Activated CD8-positive, alpha-beta memory T cell treated with anti-CD3 and anti-CD28 coated beads for 4 hours (primary cell): Measurements from ENCODE around the gene TPH1.

Experiments used
- DNase-seq, 2 donors: peaks; one replicate each; pipeline ENCODE4 v3.0.0-alpha.2; 2020; ENCODE audit warnings: low read depth in 2 of 2

Gene TPH1

GRCh38 chr11:18046116-18046777 is at the start of gene TPH1:
TPH1 (minus strand) TSS chr11:18046269; CDS start chr11:18040762, 5,507 bp downstream.
- no peak for DNase-seq

GRCh38 chr11:18093959-18094358 is 47.9 kb upstream of the TPH1 start:
- no peak for DNase-seq

GRCh38 chr11:18091731-18092130 is 45.7 kb upstream of the TPH1 start:
- DNase-seq, result no peak

- DNase-seq, result no peak
Observed at GRCh38 chr11:18088966-18089365, 42.9 kb upstream of the TPH1 start.

GRCh38 chr11:18088366-18088765 is 42.3 kb upstream of the TPH1 start:
- no peak for DNase-seq

GRCh38 chr11:18081551-18081950 is 35.5 kb upstream of the TPH1 start:
- DNase-seq, result no peak

- no peak for DNase-seq
Observed at GRCh38 chr11:18080451-18080850, 34.4 kb upstream of the TPH1 start.

GRCh38 chr11:18078909-18079308 is 32.8 kb upstream of the TPH1 start:
- no peak for DNase-seq

GRCh38 chr11:18075444-18075843 is 29.4 kb upstream of the TPH1 start:
- DNase-seq, result no peak

- no peak for DNase-seq
Observed at GRCh38 chr11:18071098-18071705, 25.1 kb upstream of the TPH1 start.

- no peak for DNase-seq
Observed at GRCh38 chr11:18067372-18067771, 21.3 kb upstream of the TPH1 start.

GRCh38 chr11:18066626-18067025 is 20.6 kb upstream of the TPH1 start:
- no peak for DNase-seq

GRCh38 chr11:18065572-18065971 is 19.5 kb upstream of the TPH1 start:
- DNase-seq, result no peak

- DNase-seq, result no peak
Observed at GRCh38 chr11:18064450-18065054, 18.5 kb upstream of the TPH1 start.

GRCh38 chr11:18063862-18064434 is 17.9 kb upstream of the TPH1 start:
- DNase-seq, result no peak

- DNase-seq, result no peak
Observed at GRCh38 chr11:18063125-18063524, 17.1 kb upstream of the TPH1 start.

- DNase-seq, result no peak
Observed at GRCh38 chr11:18061351-18061750, 15.3 kb upstream of the TPH1 start.

GRCh38 chr11:18056561-18057181 is 10.6 kb upstream of the TPH1 start:
- DNase-seq, result no peak

- DNase-seq, result no peak
Observed at GRCh38 chr11:18054511-18055103, 8.5 kb upstream of the TPH1 start.

GRCh38 chr11:18050848-18051247 is 4.8 kb upstream of the TPH1 start:
- no peak for DNase-seq

GRCh38 chr11:18036456-18036855 is 9.6 kb downstream of the TPH1 start:
- DNase-seq, result no peak

- DNase-seq, result no peak
Observed at GRCh38 chr11:18027475-18027874, 18.6 kb downstream of the TPH1 start.
